ENCODE data around the gene RYR2.

RYR2 gene

GRCh38 chr1:237306726-237307125 is 264.7 kb downstream of the RYR2 start:
- Histone ChIP-seq H3K4me1 (ENCODE audit: insufficient read depth, low read length, severe bottlenecking) (no peaks in the 10 kb centered on the region), H2AFZ (ENCODE audit: low read length) (no peak overlapping the region), H3K4me3 (ENCODE audit: low read depth, low read length, poor library complexity, severe bottlenecking) (no peak overlapping the region), H3K9ac (ENCODE audit: low read length) (no peak overlapping the region), H3K9me3 (ENCODE audit: low read length) (no peaks in the 10 kb centered on the region), H3K9me2 (ENCODE audit: low read depth, low read length) (no peaks in the 10 kb centered on the region), H4K20me1 (ENCODE audit: insufficient read depth, low read length) (no peaks in the 10 kb centered on the region), H3F3A (ENCODE audit: insufficient read depth, low read length) (no peaks in the 10 kb centered on the region), H3K27me3 (ENCODE audit: insufficient read depth, low read length) (no peaks in the 10 kb centered on the region), H3K4me2 (ENCODE audit: low read length) (no peak overlapping the region), H3K79me2 (ENCODE audit: insufficient read depth, low read length) (no peaks in the 10 kb centered on the region), H3K27ac (ENCODE audit: low read depth, low read length, poor library complexity, severe bottlenecking) (no peak overlapping the region), H3K36me3 (ENCODE audit: insufficient read depth, low read length) (no peaks in the 10 kb centered on the region)
- TF ChIP-seq EZH2 (IDR thresholded peaks at IDR 0.05; ENCODE audit: borderline replicate concordance, low read length) (no peak), CTCF (IDR thresholded peaks at IDR 0.05; ENCODE audit: low read length) (no peak)

DNA sequence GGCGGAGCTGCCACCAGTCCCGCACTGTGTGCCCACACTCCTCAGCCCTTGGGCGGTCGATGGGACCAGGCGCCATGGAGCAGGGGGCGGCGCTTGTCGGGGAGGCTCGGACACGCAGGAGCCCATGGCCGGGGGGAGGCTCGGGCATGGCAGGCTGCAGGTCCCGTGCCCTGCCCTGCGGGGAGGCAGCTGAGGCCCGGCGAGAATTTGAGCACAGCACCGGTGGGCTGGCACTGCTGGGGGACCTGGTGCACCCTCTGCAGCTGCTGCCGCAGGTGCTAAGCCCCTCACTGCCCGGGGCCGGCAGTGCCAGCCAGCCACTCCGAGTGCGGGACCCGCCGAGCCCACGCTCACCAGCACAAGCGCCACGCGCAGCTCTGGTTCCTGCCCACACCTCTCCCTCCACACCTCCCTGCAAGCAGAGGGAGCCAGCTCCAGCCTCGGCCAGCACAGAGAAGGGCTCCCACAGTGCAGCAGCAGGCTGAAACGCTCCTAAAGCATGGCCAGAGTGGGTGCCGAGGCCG is 267.7 kb downstream of the RYR2 start:
- no peak overlapping the region for H2AFZ ChIP-seq (ENCODE audit: low read length)
- no peak overlapping the region for H3K9ac ChIP-seq (ENCODE audit: low read length)
- no peaks in the 10 kb centered on the region for H3K9me3 ChIP-seq (ENCODE audit: low read length)
- TF ChIP-seq EZH2 (IDR thresholded peaks at IDR 0.05; ENCODE audit: borderline replicate concordance, low read length) (no peak), CTCF (IDR thresholded peaks at IDR 0.05; ENCODE audit: low read length) (no peak)
- H3F3A ChIP-seq (ENCODE audit: insufficient read depth, low read length), result no peaks in the 10 kb centered on the region
- H3K36me3 ChIP-seq (ENCODE audit: insufficient read depth, low read length), result no peaks in the 10 kb centered on the region
- H3K4me2 ChIP-seq (ENCODE audit: low read length), result no peak overlapping the region
- no peaks in the 10 kb centered on the region for H3K4me1 ChIP-seq (ENCODE audit: insufficient read depth, low read length, severe bottlenecking)
- H3K79me2 ChIP-seq (ENCODE audit: insufficient read depth, low read length), result no peaks in the 10 kb centered on the region
- no peaks in the 10 kb centered on the region for H3K9me2 ChIP-seq (ENCODE audit: low read depth, low read length)
- H3K4me3 ChIP-seq (ENCODE audit: low read depth, low read length, poor library complexity, severe bottlenecking), result no peak overlapping the region
- H4K20me1 ChIP-seq (ENCODE audit: insufficient read depth, low read length), result no peaks in the 10 kb centered on the region
- no peak overlapping the region for H3K27ac ChIP-seq (ENCODE audit: low read depth, low read length, poor library complexity, severe bottlenecking)
- no peaks in the 10 kb centered on the region for H3K27me3 ChIP-seq (ENCODE audit: insufficient read depth, low read length)

DNA sequence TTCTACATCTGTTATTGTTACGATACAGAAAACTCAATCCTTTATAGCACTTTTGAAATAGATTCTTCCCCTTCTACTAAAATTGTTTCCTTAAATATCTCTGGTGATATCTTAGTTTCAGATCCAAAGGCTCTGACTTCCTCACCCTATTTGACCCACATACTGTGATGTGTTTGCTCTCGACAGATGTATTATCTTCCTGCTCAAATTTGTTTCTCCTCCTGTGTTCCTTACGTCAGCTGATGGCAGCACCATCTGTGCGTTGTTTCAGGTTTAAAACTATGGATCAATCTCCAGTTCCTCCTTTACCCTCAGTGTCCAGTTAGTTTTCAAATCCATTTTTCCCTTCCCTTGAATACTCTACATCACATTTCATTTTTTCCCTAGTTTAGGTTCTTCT is 274.4 kb downstream of the RYR2 start:
- no peak overlapping the region for H3K4me2 ChIP-seq (ENCODE audit: low read length)
- no peak overlapping the region for H3K27ac ChIP-seq (ENCODE audit: low read depth, low read length, poor library complexity, severe bottlenecking)
- H3F3A ChIP-seq (ENCODE audit: insufficient read depth, low read length), result no peaks in the 10 kb centered on the region
- no peaks in the 10 kb centered on the region for H3K9me2 ChIP-seq (ENCODE audit: low read depth, low read length)
- no peaks in the 10 kb centered on the region for H3K4me1 ChIP-seq (ENCODE audit: insufficient read depth, low read length, severe bottlenecking)
- H3K9ac ChIP-seq (ENCODE audit: low read length), result no peak overlapping the region
- no peaks in the 10 kb centered on the region for H3K36me3 ChIP-seq (ENCODE audit: insufficient read depth, low read length)
- H2AFZ ChIP-seq (ENCODE audit: low read length), result no peak overlapping the region
- H3K9me3 ChIP-seq (ENCODE audit: low read length), result no peaks in the 10 kb centered on the region
- no peaks in the 10 kb centered on the region for H3K79me2 ChIP-seq (ENCODE audit: insufficient read depth, low read length)
- no peak for TF ChIP-seq CTCF (IDR thresholded peaks at IDR 0.05; ENCODE audit: low read length)
- no peak for TF ChIP-seq EZH2 (IDR thresholded peaks at IDR 0.05; ENCODE audit: borderline replicate concordance, low read length)
- H3K27me3 ChIP-seq (ENCODE audit: insufficient read depth, low read length), result no peaks in the 10 kb centered on the region
- H3K4me3 ChIP-seq (ENCODE audit: low read depth, low read length, poor library complexity, severe bottlenecking), result no peak overlapping the region
- no peaks in the 10 kb centered on the region for H4K20me1 ChIP-seq (ENCODE audit: insufficient read depth, low read length)
